ENCODE results near the gene CNTNAP5. TPM values are rescaled to one million over a fixed set of nuclear protein-coding genes. Genes with fewer than 3 reads are reported as not detected.

The CNTNAP5 gene
- total RNA-seq, 2 experiments from 2014 or later, result not detected

GRCh38 chr2:124024561-124025170 lies 421 bp upstream of the CNTNAP5 start:
- H3K36me3 Mint-ChIP-seq (ENCODE audit: low read depth), result no peaks in the 10 kb centered on the region
- Histone ChIP-seq H3K36me3 (ENCODE audit: insufficient read depth, low read length) (no peaks in the 10 kb centered on the region), H3K27me3 (ENCODE audit: control insufficient read depth in 1 of 2, insufficient read depth in 2 of 2, low read length in 2 of 2) (peaks cover 17 to 27% of the 10 kb centered on the region in 2 experiments), H3K4me1 (ENCODE audit: insufficient read depth, low read length) (no peaks in the 10 kb centered on the region), H3K9me3 (ENCODE audit: control insufficient read depth in 1 of 2, insufficient read depth in 1 of 2, low read length in 2 of 2) (peaks cover 0 to 17% of the 10 kb centered on the region in 2 experiments), H3K4me3 (ENCODE audit: low read length) (no peak overlapping the region), H3K27ac (ENCODE audit: low read depth in 1 of 2, low read length in 2 of 2) (no peak overlapping the region)
- H3K4me3 Mint-ChIP-seq, result no peak overlapping the region
- ChIA-PET CTCF (no interaction called here), POLR2A (no interaction called here)
- ATAC-seq (ENCODE audit: poor library complexity) (no peak), DNase-seq (no peak)
- TF ChIP-seq CTCF (IDR thresholded peaks at IDR 0.05), result no peak
- H3K27me3 Mint-ChIP-seq, result peaks cover 44% of the 10 kb centered on the region
- peaks cover 2% of the 10 kb centered on the region for H3K9me3 Mint-ChIP-seq
- intact Hi-C loops (cut with DNase I, micrococcal nuclease), result no loop called here
- H3K4me1 Mint-ChIP-seq (ENCODE audit: low read depth), result no peaks in the 10 kb centered on the region
- no peak overlapping the region for H3K27ac Mint-ChIP-seq

DNA sequence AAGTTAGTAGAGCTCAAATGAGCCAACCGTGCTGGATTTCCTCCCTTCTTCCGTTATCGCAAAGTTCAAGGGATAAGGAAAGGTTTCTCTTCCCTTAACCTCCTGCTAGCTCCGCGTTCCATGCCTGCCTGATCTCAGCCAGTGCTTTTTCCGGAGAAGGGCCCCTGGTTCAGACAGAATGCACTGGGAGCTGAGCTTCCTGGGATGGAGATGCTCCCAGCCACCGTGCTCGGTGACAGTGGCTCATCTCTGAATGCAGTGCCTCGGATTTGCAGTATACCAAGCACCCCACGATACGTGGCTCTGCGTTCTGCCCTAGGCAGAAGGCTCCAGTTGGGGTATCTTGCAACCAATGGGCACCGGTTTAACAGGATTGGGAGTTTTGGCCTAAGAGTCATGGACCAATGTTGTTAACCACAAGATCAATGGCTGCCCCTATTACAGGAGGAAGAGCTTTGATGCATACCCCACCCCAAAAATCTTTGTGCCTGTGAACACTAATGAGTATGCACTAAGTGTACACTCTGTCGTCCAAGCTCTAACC lies 876 bp downstream of the CNTNAP5 start:
- no peak overlapping the region for H3K4me3 ChIP-seq (ENCODE audit: low read length)
- DNase-seq (no peak), ATAC-seq (ENCODE audit: poor library complexity) (no peak)
- ChIA-PET CTCF (no interaction called here), POLR2A (no interaction called here)
- no peaks in the 10 kb centered on the region for H3K36me3 ChIP-seq (ENCODE audit: insufficient read depth, low read length)
- intact Hi-C loops (cut with DNase I, micrococcal nuclease), result no loop called here
- no peak overlapping the region for H3K27ac Mint-ChIP-seq
- no peak for TF ChIP-seq CTCF (IDR thresholded peaks at IDR 0.05)
- H3K4me1 Mint-ChIP-seq (ENCODE audit: low read depth), result no peaks in the 10 kb centered on the region
- H3K9me3 Mint-ChIP-seq, result peaks cover 2% of the 10 kb centered on the region
- H3K9me3 ChIP-seq (ENCODE audit: control insufficient read depth in 1 of 2, insufficient read depth in 1 of 2, low read length in 2 of 2), result peaks cover 0 to 17% of the 10 kb centered on the region in 2 experiments
- H3K27me3 Mint-ChIP-seq, result peaks cover 44% of the 10 kb centered on the region
- H3K4me3 Mint-ChIP-seq, result no peak overlapping the region
- H3K4me1 ChIP-seq (ENCODE audit: insufficient read depth, low read length), result no peaks in the 10 kb centered on the region
- H3K27ac ChIP-seq (ENCODE audit: low read depth in 1 of 2, low read length in 2 of 2), result no peak overlapping the region
- H3K27me3 ChIP-seq (ENCODE audit: control insufficient read depth in 1 of 2, insufficient read depth in 2 of 2, low read length in 2 of 2), result peaks cover 17 to 27% of the 10 kb centered on the region in 2 experiments
- no peaks in the 10 kb centered on the region for H3K36me3 Mint-ChIP-seq (ENCODE audit: low read depth)

DNA sequence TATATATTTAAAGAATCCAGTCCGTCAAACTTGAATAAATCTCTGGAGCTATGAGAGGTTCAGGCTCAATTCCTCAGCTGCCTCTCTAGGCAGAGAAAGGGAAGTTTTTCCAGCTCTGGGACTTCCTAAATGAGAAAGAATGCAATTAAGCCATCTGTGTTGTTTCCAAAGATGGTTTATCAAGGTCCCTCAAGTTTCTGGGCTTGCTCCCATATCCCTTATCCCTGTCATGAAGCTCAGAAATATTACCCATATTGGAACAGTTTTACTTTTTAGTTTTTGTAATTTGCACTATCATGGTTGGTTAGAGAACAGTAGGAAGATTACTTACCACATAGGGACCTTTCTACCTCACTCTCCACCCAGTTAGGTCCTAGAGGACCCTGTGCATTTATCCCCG lies 1.4 kb downstream of the CNTNAP5 start:
- CTCF ChIA-PET, result no interaction called here
- H3K4me3 ChIP-seq (ENCODE audit: low read length), result no peak overlapping the region

More for the DNA sequence above, 1.4 kb downstream of the CNTNAP5 start:
- TF ChIP-seq CTCF (IDR thresholded peaks at IDR 0.05), result no peak
- peaks cover 0 to 17% of the 10 kb centered on the region in 2 experiments for H3K9me3 ChIP-seq (ENCODE audit: control insufficient read depth in 1 of 2, insufficient read depth in 1 of 2, low read length in 2 of 2)
- H3K36me3 ChIP-seq (ENCODE audit: insufficient read depth, low read length), result no peaks in the 10 kb centered on the region
- H3K27me3 ChIP-seq (ENCODE audit: control insufficient read depth in 1 of 2, insufficient read depth in 2 of 2, low read length in 2 of 2), result peaks cover 17 to 27% of the 10 kb centered on the region in 2 experiments
- H3K4me1 ChIP-seq (ENCODE audit: insufficient read depth, low read length), result no peaks in the 10 kb centered on the region
- POLR2A ChIA-PET, result no interaction called here
- no peak overlapping the region for H3K27ac ChIP-seq (ENCODE audit: low read depth in 1 of 2, low read length in 2 of 2)
- ATAC-seq (ENCODE audit: poor library complexity), result no peak
- peaks cover 44% of the 10 kb centered on the region for H3K27me3 Mint-ChIP-seq
- H3K4me1 Mint-ChIP-seq (ENCODE audit: low read depth), result no peaks in the 10 kb centered on the region
- no peaks in the 10 kb centered on the region for H3K36me3 Mint-ChIP-seq (ENCODE audit: low read depth)
- H3K9me3 Mint-ChIP-seq, result peaks cover 2% of the 10 kb centered on the region
- intact Hi-C loops (cut with DNase I, micrococcal nuclease), result no loop called here
- DNase-seq, result no peak
- H3K4me3 Mint-ChIP-seq, result no peak overlapping the region
- no peak overlapping the region for H3K27ac Mint-ChIP-seq
